Pancreas (tissue), 10 donors: ENCODE data around the gene SDS. TPM values are rescaled to one million over a fixed set of nuclear protein-coding genes. Genes with fewer than 3 reads are reported as not detected.
A peak's percentile ranks its signal among the peaks of the same experiment; 100 is the strongest.

Experiments
- ATAC-seq, 4 donors: fragments of 200-7000 bp; cut with Tn5 transposase; one replicate each; pipeline versions ENCODE4 v1.8.0 to v1.9.1; 2020; ENCODE audit warnings: mild to moderate bottlenecking in 4 of 4, moderate library complexity in 4 of 4
- DNase-seq, 6 donors: peaks; one replicate each; pipeline ENCODE4 v3.0.0-alpha.2; 2020
- FAIRE-seq: peaks from 2 replicates; lab custom pipeline; 2012; peaks lifted over from hg19 to GRCh38; lab: Jason Lieb, UNC
- H3K27ac ChIP-seq, 4 donors: fragments of 200-600 bp; sonication (generic); 1 replicate in 3 of 4; 2 replicates in 1 of 4; pipeline versions ENCODE4 v1.5.0 to v1.8.0; 2020
- H3K27me3 ChIP-seq, 4 donors: fragments of 200-600 bp; one replicate each; pipeline ENCODE4 v1.8.0; 2021
- H3K36me3 ChIP-seq, 3 donors: fragments of 200-600 bp; sonication (generic) in 1 of 3; one replicate each; pipeline versions ENCODE4 v1.5.0 to v1.8.0; 2020 to 2021
- H3K4me1 ChIP-seq, 3 donors: fragments of 200-600 bp; one replicate each; pipeline ENCODE4 v1.8.0; 2021
- H3K4me3 ChIP-seq, 4 donors: fragments of 200-600 bp; sonication (generic) in 2 of 4; one replicate each; pipeline versions ENCODE4 v1.5.0 to v1.8.0; 2020 to 2021
- H3K9me3 ChIP-seq, 4 donors: fragments of 200-600 bp; one replicate each; pipeline ENCODE4 v1.8.0; 2021
- CTCF ChIP-seq, 4 donors: fragments of 200-600 bp; sonication (generic) in 3 of 4; IDR thresholded peaks; one replicate each; pipeline versions ENCODE4 v1.5.0 to v1.8.0; 2021; ENCODE audit warnings: antibody characterized with exemption in 4 of 4
- WGBS, 2 donors: extraction: QIAGEN DNeasy Blood & Tissue Kit; methylation state at CpG; one replicate each; pipeline ENCODE4 v1.1.7; 2013; 5-methylcytosine and 5-hydroxymethylcytosine counted together
- intact Hi-C, 3 donors: fragments of 100-400 bp; cut with DNase I; formaldehyde crosslinking; loops; one replicate each; pipeline versions ENCODE4 v1.11.1 to v1.14.2; 2022
- polyA plus RNA-seq, 2 donors: library from polyadenylated mRNA; stranded (reverse); fragments of 200-250 nt; gene quantifications; one replicate each; pipeline ENCODE4 v1.2.3, GENCODE V29; 2013
- total RNA-seq, 6 donors: library from RNA; stranded (reverse); fragmentation: NEBNext Ultra II Directional in 4 of 6; extraction: Animal tissue kit (Norgen Biotek cat#: 25700) in 4 of 6; gene quantifications; one replicate each; pipeline versions ENCODE4 v1.2.1 to v1.2.4, GENCODE V29; 2021 to 2023
- donor health status: healthy with polysubstance abuse.
- donor health status: DM: no; HTN: no; CAD: no; lungs with moderate emphysema.
- donor health status: DM: no; HTN: no; CAD: no.
- donor health status: control.
- donor health status: control.
- donor health status: Bipolar disorder and iron deficiency.
- donor health status: DM: yes; HTN: yes; CAD: no.
- donor health status: DM: no; HTN: no; CAD: no.
- donor health status: DM: no; HTN: no; CAD: no.
- donor health status: DM: yes; HTN: yes; CAD: no.

The SDS gene
- total and polyA plus RNA-seq, 8 donors = 0.14 to 3.4 (median 0.39) TPM; not detected in 2

GRCh38 chr12:113387631-113388030 is 16.1 kb downstream of the SDS start:
- Histone ChIP-seq H3K9me3 (no peaks in the 10 kb centered on the region), H3K36me3 (peaks cover 0 to 15% (median 0%) of the 10 kb centered on the region in 3 donors), H3K27me3 (no peaks in the 10 kb centered on the region), H3K4me1 (no peaks in the 10 kb centered on the region), H3K27ac (no peak overlapping the region), H3K4me3 (no peak overlapping the region)
- no peak for ATAC-seq
- peak in 1 of 6 donors; percentile 62 for DNase-seq
- TF ChIP-seq CTCF (IDR thresholded peaks at IDR 0.05) = no peak
- no peak for FAIRE-seq
- intact Hi-C loops = no loop called here
- 97 to 98% methylated on average over 11 of the region's 11 CpGs for WGBS, 2 donors

GRCh38 chr12:113386866-113387566 is 16.7 kb downstream of the SDS start:
- Histone ChIP-seq H3K4me1 (no peaks in the 10 kb centered on the region), H3K4me3 (no peak overlapping the region), H3K27ac (no peak overlapping the region), H3K36me3 (peaks cover 0 to 15% (median 0%) of the 10 kb centered on the region in 3 donors), H3K9me3 (no peaks in the 10 kb centered on the region), H3K27me3 (no peaks in the 10 kb centered on the region)
- no peak for TF ChIP-seq CTCF (IDR thresholded peaks at IDR 0.05)
- WGBS, 2 donors = 95 to 96% methylated on average over 12 of the region's 12 CpGs
- FAIRE-seq (no peak), ATAC-seq (no peak), DNase-seq (no peak)
- intact Hi-C loops = no loop called here

GRCh38 chr12:113385282-113385882 is 18.3 kb downstream of the SDS start:
- no peak for TF ChIP-seq CTCF (IDR thresholded peaks at IDR 0.05)
- FAIRE-seq (no peak), DNase-seq (no peak), ATAC-seq (no peak)
- H3K9me3 ChIP-seq = no peaks in the 10 kb centered on the region
- WGBS, 2 donors = 92 to 97% methylated on average over 6 of the region's 6 CpGs
- intact Hi-C loops = no loop called here
- no peak overlapping the region for H3K4me3 ChIP-seq
- no peaks in the 10 kb centered on the region for H3K4me1 ChIP-seq
- peaks cover 0 to 21% (median 5%) of the 10 kb centered on the region in 3 donors for H3K36me3 ChIP-seq
- no peak overlapping the region for H3K27ac ChIP-seq
- no peaks in the 10 kb centered on the region for H3K27me3 ChIP-seq

GRCh38 chr12:113384778-113385177 is 18.9 kb downstream of the SDS start:
- Histone ChIP-seq H3K36me3 (peaks cover 0 to 24% (median 5%) of the 10 kb centered on the region in 3 donors), H3K4me3 (no peak overlapping the region), H3K9me3 (no peaks in the 10 kb centered on the region), H3K27me3 (no peaks in the 10 kb centered on the region), H3K27ac (no peak overlapping the region), H3K4me1 (no peaks in the 10 kb centered on the region)
- intact Hi-C loops = no loop called here
- 91 to 95% methylated on average over 14 of the region's 14 CpGs for WGBS, 2 donors
- no peak for FAIRE-seq
- TF ChIP-seq CTCF (IDR thresholded peaks at IDR 0.05) = no peak
- DNase-seq = no peak
- no peak for ATAC-seq

GRCh38 chr12:113382206-113382605 is 21.5 kb downstream of the SDS start:
- intact Hi-C loops = no loop called here
- H3K4me3 ChIP-seq = no peak overlapping the region
- no peak for ATAC-seq
- no peaks in the 10 kb centered on the region for H3K9me3 ChIP-seq
- no peak for FAIRE-seq
- 96% methylated on average over 4 of the region's 4 CpGs for WGBS, 2 donors
- H3K4me1 ChIP-seq = no peaks in the 10 kb centered on the region
- no peak for TF ChIP-seq CTCF (IDR thresholded peaks at IDR 0.05)
- no peak overlapping the region for H3K27ac ChIP-seq
- peaks cover 0 to 18% (median 5%) of the 10 kb centered on the region in 3 donors for H3K36me3 ChIP-seq
- DNase-seq = no peak
- no peaks in the 10 kb centered on the region for H3K27me3 ChIP-seq
